HepG2 (cell line): ENCODE data around the gene CDKN2C. TPM values are rescaled to one million over a fixed set of nuclear protein-coding genes. Genes with fewer than 3 reads are reported as not detected.

Source experiments
- ATAC-seq: fragments of 200-7000 bp; cut with Tn5 transposase; 3 replicates; pipeline ENCODE4 v1.9.1; 2020; ENCODE audit warnings: mild to moderate bottlenecking, moderate library complexity
- BruUV-seq: library from RNA; stranded (reverse); fragments of 400-500 nt; replicated peaks from 2 replicates; lab custom pipeline; 2021; lab: Mats Ljungman, UMichigan
- CTCF ChIA-PET: fragments of 300-600 bp; formaldehyde crosslinking; extraction: SDS; loops from one replicate; lab custom pipeline; 2021; ENCODE audit warnings: low total read pairs, inconsistent platforms, low intra/inter-chr PET ratio; lab: Yijun Ruan, JAX
- POLR2A ChIA-PET: fragments of 350-600 bp; sonication (Branson Sonifier 250); formaldehyde crosslinking; loops from one replicate; lab custom pipeline; 2020; ENCODE audit warnings: antibody characterized with exemption, inconsistent platforms; lab: Yijun Ruan, JAX
- DNase-seq: peaks from one replicate; pipeline ENCODE4 v3.0.0-alpha.2; 2015; ENCODE audit warnings: low spot score
- FAIRE-seq: peaks from 3 replicates; lab custom pipeline; 2011; peaks lifted over from hg19 to GRCh38; lab: Jason Lieb, UNC
- H2AFZ ChIP-seq: one replicate; pipeline ENCODE4 v1.6.1; 2011; ENCODE audit warnings: low read length, inconsistent platforms
- H3K27ac ChIP-seq: fragments of 300-600 bp; 3 replicates; pipeline ENCODE4 v1.8.0; 2011; ENCODE audit warnings: mixed run types, mild to moderate bottlenecking, mixed read lengths, low read length, inconsistent platforms; ENCODE audit not compliant: insufficient read depth; ENCODE audit errors: extremely low read length
- H3K27me3 ChIP-seq, 2 experiments: fragments of 200-600 bp in 1 of 2; 2 replicates in 1 of 2; 3 replicates in 1 of 2; pipeline versions ENCODE4 v1.6.0 to v1.8.0; 2011; ENCODE audit warnings: low read length in 2 of 2, mild to moderate bottlenecking in 2 of 2, moderate library complexity in 2 of 2, inconsistent platforms in 1 of 2; ENCODE audit not compliant: insufficient read depth in 2 of 2, control insufficient read depth in 1 of 2
- H3K36me3 ChIP-seq, 2 experiments: fragments of 200-600 bp in 1 of 2; replicated peaks in 1 of 2; 2 replicates in 1 of 2; 3 replicates in 1 of 2; pipeline versions ENCODE4 v1.5.1 to v1.8.0; 2011; ENCODE audit warnings: low read length in 2 of 2, inconsistent platforms in 1 of 2; ENCODE audit not compliant: insufficient read depth in 2 of 2, control insufficient read depth in 1 of 2
- H3K4me1 ChIP-seq: 2 replicates; pipeline ENCODE4 v1.5.1; 2012; ENCODE audit warnings: low read length, inconsistent platforms; ENCODE audit not compliant: insufficient read depth
- H3K4me2 ChIP-seq: 2 replicates; pipeline ENCODE4 v1.6.0; 2011; ENCODE audit warnings: low read depth, low read length, inconsistent platforms
- H3K4me3 ChIP-seq, 3 experiments: fragments of 200-600 bp in 1 of 3; sonication (generic), shearing (Covaris generic) in 1 of 3; replicated peaks in 1 of 3; 2 replicates each; pipeline ENCODE4 v1.5.1; 2011 to 2016; ENCODE audit warnings: low read length in 3 of 3, inconsistent platforms in 2 of 3, low read depth in 2 of 3, mild to moderate bottlenecking in 2 of 3, control low read depth in 1 of 3, mixed read lengths in 1 of 3; ENCODE audit not compliant: insufficient read depth in 1 of 3
- H3K79me2 ChIP-seq: one replicate; pipeline ENCODE4 v1.6.1; 2011; ENCODE audit warnings: low read length, inconsistent platforms; ENCODE audit not compliant: insufficient read depth
- H3K9ac ChIP-seq: 2 replicates; pipeline ENCODE4 v1.6.0; 2011; ENCODE audit warnings: mild to moderate bottlenecking, low read depth, low read length, inconsistent platforms; ENCODE audit not compliant: insufficient read depth
- H3K9me3 ChIP-seq: 2 replicates; pipeline ENCODE4 v1.5.1; 2012; ENCODE audit warnings: mild to moderate bottlenecking, low read length
- H4K20me1 ChIP-seq: 2 replicates; pipeline ENCODE4 v1.6.0; 2011; ENCODE audit warnings: inconsistent platforms, mild to moderate bottlenecking, low read length, moderate library complexity; ENCODE audit not compliant: insufficient read depth
- ATRX ChIP-seq: sonication (generic); formaldehyde crosslinking; IDR thresholded peaks from 2 replicates; pipeline ENCODE4 v1.4.0; 2020; ENCODE audit warnings: missing genetic modification reagents, borderline replicate concordance
- CEBPG ChIP-seq: IDR thresholded peaks from 2 replicates; pipeline ENCODE4 v1.6.1; 2016
- JUND ChIP-seq: sonication (generic); formaldehyde crosslinking; IDR thresholded peaks from 2 replicates; pipeline ENCODE4 v1.8.0; 2022; ENCODE audit warnings: mild to moderate bottlenecking, missing genetic modification reagents
- KDM6A ChIP-seq: IDR thresholded peaks from 2 replicates; pipeline ENCODE4 v1.6.1; 2016; ENCODE audit warnings: low read depth
- NPAS2 ChIP-seq: sonication (generic); formaldehyde crosslinking; IDR thresholded peaks from 2 replicates; pipeline ENCODE4 v1.8.0; 2022; ENCODE audit warnings: mild to moderate bottlenecking, missing genetic modification reagents, borderline replicate concordance
- ZNF430 ChIP-seq: sonication (generic); formaldehyde crosslinking; IDR thresholded peaks from 2 replicates; pipeline ENCODE4 v1.9.0; 2021; ENCODE audit warnings: mild to moderate bottlenecking, missing genetic modification reagents
- WGBS: methylation state at CpG from one replicate; pipeline ENCODE4 v1.1.6; 2017; ENCODE audit warnings: low lambda C conversion rate; 5-methylcytosine and 5-hydroxymethylcytosine counted together
- in situ Hi-C: cut with HindIII; loops from 2 replicates; pipeline ENCODE4 v1.10.0; 2017; ENCODE audit warnings: low pct_unique_long_range_greater_than_20kb; ENCODE audit not compliant: extremely low pct_ligation_motif_present
- intact Hi-C: fragments of 100-400 bp; cut with micrococcal nuclease; formaldehyde crosslinking; loops from one replicate; pipeline ENCODE4 v1.10.0; 2022; ENCODE audit not compliant: unreplicated experiment
- polyA plus RNA-seq, 8 experiments: library from polyadenylated mRNA; depleted of rRNA in 3 of 8; stranded (reverse) in 7 of 8; unstranded in 1 of 8; fragments of >200 nt; fragmentation: Illumina TruSeq in 4 of 8; extraction: Trizol in 4 of 8; gene quantifications; 2 replicates each; pipeline versions ENCODE4 v1.2.1 to v1.2.3, GENCODE V29; 2011 to 2016; ENCODE audit warnings: low read depth in 4 of 8, missing spikeins in 1 of 8, mixed read lengths in 1 of 8; ENCODE audit not compliant: insufficient read depth in 1 of 8
- total RNA-seq, 5 experiments: library from RNA; depleted of rRNA; stranded (reverse); fragments of >200 nt; fragmentation: Illumina TruSeq; extraction: Trizol; gene quantifications; 2 replicates each; pipeline ENCODE4 v1.2.3, GENCODE V29; 2016; ENCODE audit warnings: low read depth in 1 of 5
- TF ChIP-seq, protein P1 (sequence below): sonication (generic); formaldehyde crosslinking; IDR thresholded peaks from 2 replicates; pipeline ENCODE4 v1.5.0; 2020; ENCODE audit warnings: mild to moderate bottlenecking, missing genetic modification reagents, moderate library complexity

Gene CDKN2C
- total and polyA plus RNA-seq, 2 of the 13 experiments (the other 11 are each of a cell fraction or from before 2014, with no cell fraction given), result 7.8 to 13.7 TPM

DNA sequence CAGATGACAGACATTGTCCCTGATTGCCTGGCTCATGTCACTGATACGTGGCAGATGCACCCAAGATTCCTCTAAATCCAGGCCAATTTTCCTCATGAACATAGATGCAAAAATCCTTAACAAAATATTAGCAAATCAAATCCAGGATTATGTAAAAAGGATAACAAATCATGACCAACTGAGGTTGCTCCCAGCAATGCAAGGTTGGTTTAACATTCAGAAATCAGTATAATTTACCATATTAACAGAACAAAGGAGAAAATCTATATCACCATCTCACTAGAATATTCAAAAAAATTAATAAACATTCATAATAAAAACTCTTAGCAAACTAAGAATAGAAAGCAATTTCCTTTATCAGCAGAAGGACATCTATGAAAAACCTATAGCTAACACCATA, 49.6 kb upstream of the CDKN2C start:
- FAIRE-seq (no peak), ATAC-seq (no peak), DNase-seq (no peak)
- CTCF ChIA-PET, result no interaction called here
- Histone ChIP-seq H3K36me3 (no peaks in the 10 kb centered on the region), H4K20me1 (no peaks in the 10 kb centered on the region), H3K9me3 (no peaks in the 10 kb centered on the region), H3K27me3 (no peaks in the 10 kb centered on the region), H3K4me2 (no peak overlapping the region), H3K79me2 (peaks cover 58% of the 10 kb centered on the region), H3K4me3 (no peak overlapping the region), H3K9ac (no peak overlapping the region), H2AFZ (no peak overlapping the region), H3K4me1 (no peaks in the 10 kb centered on the region), H3K27ac (no peak overlapping the region)
- WGBS, result 100% methylated on average over 1 of the region's 1 CpG
- in situ Hi-C loops (no loop called here), intact Hi-C loops (no loop called here)
- TF ChIP-seq ATRX (CRISPR knock-in tag), result no peak
- no peak for TF ChIP-seq ZNF430
- TF ChIP-seq, protein P1, sequence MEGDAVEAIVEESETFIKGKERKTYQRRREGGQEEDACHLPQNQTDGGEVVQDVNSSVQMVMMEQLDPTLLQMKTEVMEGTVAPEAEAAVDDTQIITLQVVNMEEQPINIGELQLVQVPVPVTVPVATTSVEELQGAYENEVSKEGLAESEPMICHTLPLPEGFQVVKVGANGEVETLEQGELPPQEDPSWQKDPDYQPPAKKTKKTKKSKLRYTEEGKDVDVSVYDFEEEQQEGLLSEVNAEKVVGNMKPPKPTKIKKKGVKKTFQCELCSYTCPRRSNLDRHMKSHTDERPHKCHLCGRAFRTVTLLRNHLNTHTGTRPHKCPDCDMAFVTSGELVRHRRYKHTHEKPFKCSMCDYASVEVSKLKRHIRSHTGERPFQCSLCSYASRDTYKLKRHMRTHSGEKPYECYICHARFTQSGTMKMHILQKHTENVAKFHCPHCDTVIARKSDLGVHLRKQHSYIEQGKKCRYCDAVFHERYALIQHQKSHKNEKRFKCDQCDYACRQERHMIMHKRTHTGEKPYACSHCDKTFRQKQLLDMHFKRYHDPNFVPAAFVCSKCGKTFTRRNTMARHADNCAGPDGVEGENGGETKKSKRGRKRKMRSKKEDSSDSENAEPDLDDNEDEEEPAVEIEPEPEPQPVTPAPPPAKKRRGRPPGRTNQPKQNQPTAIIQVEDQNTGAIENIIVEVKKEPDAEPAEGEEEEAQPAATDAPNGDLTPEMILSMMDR (CRISPR knock-in tag), result no peak
- no peak for TF ChIP-seq CEBPG (CRISPR knock-in tag)
- POLR2A ChIA-PET, result no interaction called here
- BruUV-seq, result no TSS peak

DNA sequence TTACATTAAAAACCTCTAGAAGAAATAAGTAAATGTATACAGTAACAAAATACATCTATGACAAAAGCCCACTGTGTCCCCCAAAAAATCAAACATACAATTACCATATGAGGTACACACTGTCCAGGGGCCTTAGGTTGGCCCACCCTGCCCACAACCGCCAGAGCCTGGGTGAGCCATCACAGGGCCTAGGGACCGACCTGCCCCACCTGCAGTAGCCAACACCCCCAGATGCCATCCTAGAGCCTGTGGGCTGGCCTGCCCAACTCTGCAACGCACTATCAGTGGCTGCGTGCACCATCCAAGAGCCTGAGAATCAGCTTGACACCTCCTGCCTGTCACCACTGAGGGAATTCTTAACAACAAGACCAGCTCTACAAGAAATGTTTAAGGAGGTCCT, 49.0 kb upstream of the CDKN2C start:
- POLR2A ChIA-PET, result no interaction called here
- H3K36me3 ChIP-seq, result no peaks in the 10 kb centered on the region; a peak in 1 of 5 replicates

More for the DNA sequence above, 49.0 kb upstream of the CDKN2C start:
- Histone ChIP-seq H3K79me2 (peaks cover 62% of the 10 kb centered on the region), H3K9ac (no peak overlapping the region), H3K27ac (no peak overlapping the region), H3K9me3 (no peaks in the 10 kb centered on the region), H3K4me3 (no peak overlapping the region), H3K27me3 (no peaks in the 10 kb centered on the region), H2AFZ (no peak overlapping the region), H3K4me1 (no peaks in the 10 kb centered on the region), H4K20me1 (no peaks in the 10 kb centered on the region), H3K4me2 (no peak overlapping the region)
- in situ Hi-C loops, result no loop called here
- no TSS peak for BruUV-seq
- TF ChIP-seq NPAS2 (CRISPR knock-in tag) (no peak), JUND (CRISPR knock-in tag) (no peak), KDM6A (CRISPR knock-in tag) (no peak)
- no peak for DNase-seq
- CTCF ChIA-PET, result no interaction called here
- intact Hi-C loops, result no loop called here
- ATAC-seq, result no peak
- 100% methylated on average over 2 of the region's 4 CpGs for whole genome bisulfite sequencing
- FAIRE-seq, result no peak
